Activated gamma-delta T cell (primary cell): ENCODE data around the gene SLC39A10.

ENCODE experiments used
- DNase-seq: peaks from one replicate; lab custom pipeline; 2025; lab: John Stamatoyannopoulos, UW

Gene SLC39A10

GRCh38 chr2:195727106-195727505 lies 70.1 kb downstream of the SLC39A10 start:
- no peak for DNase-seq

- no peak for DNase-seq
These were observed 73.9 kb downstream of the SLC39A10 start for GRCh38 chr2:195730912-195731311.

GRCh38 chr2:195732574-195732973 lies 75.5 kb downstream of the SLC39A10 start:
- no peak for DNase-seq

- DNase-seq: no peak
These were observed 76.8 kb downstream of the SLC39A10 start for GRCh38 chr2:195733831-195734230.

GRCh38 chr2:195734395-195734794 lies 77.4 kb downstream of the SLC39A10 start:
- DNase-seq: no peak

GRCh38 chr2:195734931-195735330 lies 77.9 kb downstream of the SLC39A10 start:
- DNase-seq: no peak

- no peak for DNase-seq
These were observed 78.3 kb downstream of the SLC39A10 start for GRCh38 chr2:195735347-195735746.

GRCh38 chr2:195737511-195738325 lies 80.7 kb downstream of the SLC39A10 start:
- no peak for DNase-seq

- no peak for DNase-seq
These were observed 84.2 kb downstream of the SLC39A10 start for GRCh38 chr2:195741191-195741590.

- no peak for DNase-seq
These were observed 99.4 kb downstream of the SLC39A10 start for GRCh38 chr2:195756218-195756942.

GRCh38 chr2:195758846-195759245 lies 101.8 kb downstream of the SLC39A10 start:
- DNase-seq: no peak

- DNase-seq: no peak
These were observed 102.9 kb downstream of the SLC39A10 start for GRCh38 chr2:195759877-195760276.

- no peak for DNase-seq
These were observed 106.8 kb downstream of the SLC39A10 start for GRCh38 chr2:195763866-195764265.

GRCh38 chr2:195766691-195767090 lies 109.7 kb downstream of the SLC39A10 start:
- DNase-seq: no peak

GRCh38 chr2:195768431-195768830 lies 111.4 kb downstream of the SLC39A10 start:
- no peak for DNase-seq

GRCh38 chr2:195769975-195770374 lies 112.9 kb downstream of the SLC39A10 start:
- DNase-seq: no peak

GRCh38 chr2:195779491-195779890 lies 122.5 kb downstream of the SLC39A10 start:
- no peak for DNase-seq

- no peak for DNase-seq
These were observed 125.1 kb downstream of the SLC39A10 start for GRCh38 chr2:195782156-195782555.
